Ovary (tissue), 3 donors: ENCODE results near the gene GPC3.

ENCODE experiments used
- POLR2A ChIP-seq: fragments of 450-650 bp; IDR thresholded peaks from one replicate; pipeline ENCODE4 v1.6.1; 2017; ENCODE audit warnings: antibody characterized with exemption, mild to moderate bottlenecking, moderate library complexity
- TF ChIP-seq, protein P1 (sequence below), 3 donors: fragments of 450-650 bp in 2 of 3; fragments of 200-600 bp in 1 of 3; IDR thresholded peaks; one replicate each; pipeline versions ENCODE4 v1.5.1 to v1.8.0; 2016 to 2022; ENCODE audit warnings: antibody characterized with exemption in 3 of 3, mild to moderate bottlenecking in 1 of 3
- donor health status: DM: no; HTN: no; CAD: no.

DNA sequence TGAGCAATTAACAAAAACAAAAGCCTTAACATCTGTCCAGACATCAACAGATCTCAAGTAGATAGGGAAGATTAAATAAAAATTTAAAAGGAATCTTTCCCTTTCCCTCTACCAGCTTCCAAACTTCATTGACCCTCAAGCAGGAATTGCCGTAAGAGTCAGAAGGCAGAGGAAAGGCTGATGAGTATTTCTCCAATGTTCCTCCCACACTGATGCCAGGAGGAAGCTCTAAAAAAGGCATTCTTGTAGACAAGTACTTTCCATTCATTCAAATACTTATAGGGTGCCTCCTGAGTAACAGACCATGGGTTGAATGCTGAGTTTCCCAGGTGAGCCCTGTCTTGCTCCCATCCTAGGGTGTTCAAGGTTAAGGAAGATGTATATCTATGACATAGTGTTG, 418.5 kb downstream of the GPC3 start:
- TF ChIP-seq, protein P1, sequence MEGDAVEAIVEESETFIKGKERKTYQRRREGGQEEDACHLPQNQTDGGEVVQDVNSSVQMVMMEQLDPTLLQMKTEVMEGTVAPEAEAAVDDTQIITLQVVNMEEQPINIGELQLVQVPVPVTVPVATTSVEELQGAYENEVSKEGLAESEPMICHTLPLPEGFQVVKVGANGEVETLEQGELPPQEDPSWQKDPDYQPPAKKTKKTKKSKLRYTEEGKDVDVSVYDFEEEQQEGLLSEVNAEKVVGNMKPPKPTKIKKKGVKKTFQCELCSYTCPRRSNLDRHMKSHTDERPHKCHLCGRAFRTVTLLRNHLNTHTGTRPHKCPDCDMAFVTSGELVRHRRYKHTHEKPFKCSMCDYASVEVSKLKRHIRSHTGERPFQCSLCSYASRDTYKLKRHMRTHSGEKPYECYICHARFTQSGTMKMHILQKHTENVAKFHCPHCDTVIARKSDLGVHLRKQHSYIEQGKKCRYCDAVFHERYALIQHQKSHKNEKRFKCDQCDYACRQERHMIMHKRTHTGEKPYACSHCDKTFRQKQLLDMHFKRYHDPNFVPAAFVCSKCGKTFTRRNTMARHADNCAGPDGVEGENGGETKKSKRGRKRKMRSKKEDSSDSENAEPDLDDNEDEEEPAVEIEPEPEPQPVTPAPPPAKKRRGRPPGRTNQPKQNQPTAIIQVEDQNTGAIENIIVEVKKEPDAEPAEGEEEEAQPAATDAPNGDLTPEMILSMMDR (IDR thresholded peaks at IDR 0.05) = no peak
- TF ChIP-seq POLR2A = no peak
